H1 (cell line): ENCODE data around the gene DNAI1. TPM values are rescaled to one million over a fixed set of nuclear protein-coding genes. Genes with fewer than 3 reads are reported as not detected.

Experiments
- CTCF ChIA-PET: fragments of 300-600 bp; sonication (Branson Sonifier 250); formaldehyde crosslinking; loops from one replicate; lab custom pipeline; 2021; ENCODE audit not compliant: partially characterized antibody; lab: Charles Lee
- POLR2A ChIA-PET: fragments of 300-600 bp; sonication (Branson Sonifier 250); formaldehyde crosslinking; loops from one replicate; lab custom pipeline; 2021; ENCODE audit warnings: inconsistent platforms; ENCODE audit not compliant: partially characterized antibody; lab: Charles Lee
- DNase-seq, 2 experiments: peaks; one replicate each; pipeline versions ENCODE4 v3.0.0 to v3.0.0-alpha.2; 2010 to 2022; ENCODE audit warnings: low spot score in 2 of 2, low read depth in 1 of 2, mixed read lengths in 1 of 2
- FAIRE-seq: peaks from 2 replicates; lab custom pipeline; 2011; peaks lifted over from hg19 to GRCh38; lab: Jason Lieb, UNC
- H2AFZ ChIP-seq: 2 replicates; pipeline ENCODE4 v1.8.1; 2012; ENCODE audit warnings: low read length, inconsistent platforms
- H2AK5ac ChIP-seq: 2 replicates; pipeline ENCODE4 v1.6.1; 2013; ENCODE audit warnings: low read depth, low read length
- H2BK120ac ChIP-seq: replicated peaks from 2 replicates; pipeline ENCODE3; 2013; ENCODE audit warnings: low read depth, low read length, inconsistent platforms
- H2BK12ac ChIP-seq: 2 replicates; pipeline ENCODE4 v1.6.1; 2013; ENCODE audit warnings: low read depth, low read length
- H2BK15ac ChIP-seq: 2 replicates; pipeline ENCODE4 v1.6.1; 2013; ENCODE audit warnings: low read length
- H2BK20ac ChIP-seq: 2 replicates; pipeline ENCODE4 v1.6.1; 2013; ENCODE audit warnings: low read length
- H2BK5ac ChIP-seq: 2 replicates; pipeline ENCODE4 v1.6.1; 2013; ENCODE audit warnings: low read depth, low read length
- H3K14ac ChIP-seq: 2 replicates; pipeline ENCODE4 v1.6.1; 2013; ENCODE audit warnings: inconsistent platforms; ENCODE audit not compliant: insufficient read length
- H3K18ac ChIP-seq: 2 replicates; pipeline ENCODE4 v1.6.1; 2013; ENCODE audit warnings: low read length; ENCODE audit errors: extremely low read depth
- H3K23ac ChIP-seq: 2 replicates; pipeline ENCODE4 v1.6.1; 2013; ENCODE audit warnings: inconsistent platforms; ENCODE audit not compliant: insufficient read length
- H3K23me2 ChIP-seq: 2 replicates; pipeline ENCODE4 v1.6.1; 2013; ENCODE audit warnings: low read depth, low read length
- H3K27ac ChIP-seq: 2 replicates; pipeline ENCODE4 v1.6.1; 2011; ENCODE audit warnings: low read depth, low read length, inconsistent platforms
- H3K27me3 ChIP-seq, 4 experiments: replicated peaks in 1 of 4; 1 replicate in 1 of 4; 2 replicates in 3 of 4; pipeline versions ENCODE4 v1.6.1 to v1.8.1; 2011 to 2013; ENCODE audit warnings: low read length in 3 of 4, mild to moderate bottlenecking in 3 of 4, inconsistent platforms in 2 of 4, mixed read lengths in 2 of 4, moderate library complexity in 1 of 4; ENCODE audit not compliant: control insufficient read depth in 3 of 4, insufficient read depth in 3 of 4; ENCODE audit errors: extremely low read depth in 1 of 4
- H3K36me3 ChIP-seq, 4 experiments: 2 replicates each; pipeline versions ENCODE4 v1.6.1 to v1.8.1; 2011 to 2013; ENCODE audit warnings: mild to moderate bottlenecking in 4 of 4, low read length in 3 of 4, moderate library complexity in 2 of 4, control low read depth in 1 of 4, inconsistent platforms in 1 of 4; ENCODE audit not compliant: insufficient read depth in 4 of 4, control insufficient read depth in 2 of 4
- H3K4ac ChIP-seq: replicated peaks from 2 replicates; pipeline ENCODE3; 2013; ENCODE audit warnings: low read length, low read depth, mixed read lengths, inconsistent platforms; ENCODE audit not compliant: insufficient read length
- H3K4me1 ChIP-seq, 4 experiments: replicated peaks in 1 of 4; 1 replicate in 1 of 4; 2 replicates in 3 of 4; pipeline versions ENCODE4 v1.6.1 to v1.8.1; 2011 to 2013; ENCODE audit warnings: low read length in 3 of 4, inconsistent platforms in 2 of 4, mixed read lengths in 1 of 4; ENCODE audit not compliant: insufficient read depth in 4 of 4, control insufficient read depth in 3 of 4
- H3K4me2 ChIP-seq, 2 experiments: 2 replicates each; pipeline versions ENCODE4 v1.6.1 to v1.8.1; 2011 to 2013; ENCODE audit warnings: low read depth in 2 of 2, low read length in 2 of 2, control low read depth in 1 of 2, inconsistent platforms in 1 of 2, mild to moderate bottlenecking in 1 of 2; ENCODE audit not compliant: insufficient read depth in 1 of 2
- H3K4me3 ChIP-seq, 4 experiments: fragments of 200-600, 300-600 bp in 1 of 4; sonication (generic), shearing (Covaris generic), sonication (Bioruptor Twin) in 1 of 4; 2 replicates each; pipeline versions ENCODE4 v1.5.1 to v1.8.1; 2011 to 2016; ENCODE audit warnings: low read length in 4 of 4, low read depth in 3 of 4, control low read depth in 2 of 4, inconsistent platforms in 2 of 4, mild to moderate bottlenecking in 2 of 4, mixed read lengths in 1 of 4, moderate library complexity in 1 of 4; ENCODE audit not compliant: insufficient read depth in 2 of 4; ENCODE audit errors: extremely low read depth in 1 of 4
- H3K56ac ChIP-seq: replicated peaks from 2 replicates; pipeline ENCODE3; 2013; ENCODE audit warnings: low read depth, mild to moderate bottlenecking, mixed read lengths, low read length, inconsistent platforms; ENCODE audit not compliant: insufficient read length
- H3K79me1 ChIP-seq: 2 replicates; pipeline ENCODE4 v1.6.1; 2013; ENCODE audit warnings: low read depth, low read length, control low read depth
- H3K79me2 ChIP-seq, 2 experiments: 2 replicates each; pipeline versions ENCODE4 v1.6.1 to v1.8.1; 2012 to 2013; ENCODE audit warnings: low read length in 2 of 2, mild to moderate bottlenecking in 2 of 2, inconsistent platforms in 1 of 2; ENCODE audit not compliant: insufficient read depth in 2 of 2, control insufficient read depth in 1 of 2
- H3K9ac ChIP-seq, 4 experiments: replicated peaks in 1 of 4; 1 replicate in 1 of 4; 2 replicates in 3 of 4; pipeline versions ENCODE4 v1.6.1 to v1.8.1; 2011 to 2013; ENCODE audit warnings: low read depth in 3 of 4, low read length in 3 of 4, control low read depth in 2 of 4, mild to moderate bottlenecking in 2 of 4, moderate library complexity in 2 of 4, inconsistent platforms in 1 of 4; ENCODE audit errors: extremely low read depth in 1 of 4
- H3K9me3 ChIP-seq, 2 experiments: 2 replicates each; pipeline versions ENCODE4 v1.6.1 to v1.8.1; 2012 to 2013; ENCODE audit warnings: mild to moderate bottlenecking in 2 of 2, moderate library complexity in 2 of 2, control low read depth in 1 of 2, inconsistent platforms in 1 of 2, low read depth in 1 of 2, low read length in 1 of 2, mixed read lengths in 1 of 2; ENCODE audit not compliant: insufficient read depth in 2 of 2
- H4K20me1 ChIP-seq, 2 experiments: replicated peaks in 1 of 2; 2 replicates each; pipeline versions ENCODE3 to v1.8.1; 2011 to 2013; ENCODE audit warnings: inconsistent platforms in 2 of 2, low read length in 2 of 2, mild to moderate bottlenecking in 1 of 2; ENCODE audit not compliant: insufficient read depth in 2 of 2, control insufficient read depth in 1 of 2
- H4K5ac ChIP-seq: 2 replicates; pipeline ENCODE4 v1.6.1; 2013; ENCODE audit warnings: low read length, low read depth, mixed read lengths, inconsistent platforms; ENCODE audit not compliant: insufficient read length
- H4K8ac ChIP-seq: 2 replicates; pipeline ENCODE4 v1.8.0; 2013; ENCODE audit warnings: mild to moderate bottlenecking, moderate library complexity, low read length, inconsistent platforms; ENCODE audit not compliant: insufficient read depth; ENCODE audit errors: extremely low read depth
- H4K91ac ChIP-seq: replicated peaks from 2 replicates; pipeline ENCODE3; 2013; ENCODE audit warnings: low read length, mixed read lengths, inconsistent platforms; ENCODE audit not compliant: insufficient read length
- MAFK ChIP-seq: IDR thresholded peaks from 2 replicates; pipeline ENCODE4 v1.6.1; 2012; ENCODE audit warnings: low read depth, mild to moderate bottlenecking, improper control_type of control experiment, low read length
- PHF8 ChIP-seq: fragments of 200-600 bp; sonication (generic); conservative IDR thresholded peaks from 2 replicates; pipeline ENCODE4 v1.7.1; 2012; ENCODE audit warnings: low read depth, mild to moderate bottlenecking, inconsistent platforms, low read length, moderate library complexity
- SP2 ChIP-seq: IDR thresholded peaks from 2 replicates; pipeline ENCODE4 v1.6.1; 2012; ENCODE audit warnings: mild to moderate bottlenecking, low read length, inconsistent platforms
- WGBS, 2 experiments: shearing (Covaris generic) in 1 of 2; methylation state at CpG; one replicate each; pipeline versions ENCODE4 v1.1.6 to v1.1.7; 2013 to 2015; ENCODE audit warnings: low lambda C conversion rate in 2 of 2, mixed read lengths in 2 of 2, inconsistent platforms in 1 of 2, low coverage in 1 of 2, missing lambda C conversion rate in 1 of 2; ENCODE audit not compliant: insufficient replicate concordance in 2 of 2, insufficient coverage in 1 of 2, insufficient read length in 1 of 2; ENCODE audit errors: extremely low coverage in 1 of 2, missing lambda C conversion rate in 1 of 2; 5-methylcytosine and 5-hydroxymethylcytosine counted together
- polyA plus RNA-seq, 7 experiments: library from polyadenylated mRNA; depleted of rRNA in 3 of 7; stranded (reverse) in 5 of 7; unstranded in 2 of 7; fragments of >200 nt in 5 of 7; fragments of 200-250 nt in 2 of 7; gene quantifications; 1 replicate in 5 of 7; 2 replicates in 1 of 7; 4 replicates in 1 of 7; pipeline versions ENCODE4 v1.2.1 to v1.2.3, GENCODE V29; 2011 to 2013; ENCODE audit warnings: missing spikeins in 2 of 7, mixed read lengths in 2 of 7
- total RNA-seq: library from RNA; stranded (reverse); fragmentation: NEBNext Ultra II Directional; extraction: Animal tissue kit (Norgen Biotek cat#: 25700); gene quantifications from 2 replicates; pipeline ENCODE4 v1.2.1, GENCODE V29; 2021

DNAI1 gene
- total and polyA plus RNA-seq, 2 of the 8 experiments (the other 6 are each of a cell fraction or from before 2014, with no cell fraction given): 0.37 to 0.54 TPM

DNA sequence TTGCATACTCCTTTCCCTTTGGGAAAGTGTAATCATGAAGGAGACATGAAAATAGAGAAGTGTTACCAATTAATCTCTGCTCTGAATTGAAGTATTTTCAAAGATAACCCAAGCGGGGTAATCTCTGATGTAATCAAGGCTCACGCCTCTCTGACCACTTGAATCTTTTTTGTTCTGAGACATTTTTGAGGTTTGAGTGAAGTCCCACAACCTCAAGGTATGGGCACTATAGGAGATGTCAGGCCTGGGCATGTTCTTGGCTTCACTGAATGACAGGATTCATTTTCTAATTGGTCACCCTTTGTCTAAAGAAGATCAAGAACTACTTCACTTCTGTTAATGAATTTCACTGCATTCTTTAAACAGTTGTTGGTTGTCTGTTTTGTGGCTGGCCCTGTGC lies 40.5 kb downstream of the DNAI1 start:
- Histone ChIP-seq H3K56ac (no peak overlapping the region), H4K91ac (no peak overlapping the region), H3K79me1 (no peaks in the 10 kb centered on the region), H3K9me3 (no peaks in the 10 kb centered on the region), H4K8ac (no peak overlapping the region), H4K5ac (no peak overlapping the region), H3K4me1 (0 out of 7 replicates have a peak, but pooled peaks cover 0 to 3% (median 0%) of the 10 kb centered on the region in 4 experiments), H3K23ac (no peak overlapping the region), H2BK5ac (no peak overlapping the region), H2BK15ac (no peak overlapping the region), H2AFZ (no peak overlapping the region), H3K14ac (no peak overlapping the region), H2BK20ac (no peak overlapping the region), H3K18ac (no peak overlapping the region), H3K4me2 (no peak overlapping the region), H3K27me3 (no peaks in the 10 kb centered on the region; a peak in 1 of 7 replicates), H3K36me3 (no peaks in the 10 kb centered on the region), H2BK120ac (no peak overlapping the region), H2BK12ac (no peak overlapping the region), H3K27ac (no peak overlapping the region), H3K23me2 (no peaks in the 10 kb centered on the region), H3K4ac (no peak overlapping the region), H3K4me3 (no peak overlapping the region), H4K20me1 (no peaks in the 10 kb centered on the region)
- CTCF ChIA-PET: interaction anchor here (0.9 to 8.8 kb wide), 14 partner anchors 8 to 101 kb away, joined by 3 to 114 read pairs (median 20); a partner anchor contains a TSS
- no peak for FAIRE-seq
- DNase-seq: no peak
- POLR2A ChIA-PET: no interaction called here
- WGBS, 2 experiments: 79% methylated on average over 2 of the region's 2 CpGs; no CpG with 5 or more reads in 1 of the 2 experiments
- TF ChIP-seq PHF8 (no peak), SP2 (no peak), MAFK (no peak)
- TF ChIP-seq, all 59 proteins: peak for 0
- no peaks in the 10 kb centered on the region for H3K79me2 ChIP-seq
- H2AK5ac ChIP-seq: no peak overlapping the region
- no peak overlapping the region for H3K9ac ChIP-seq
